H9 (cell line): Measurements from ENCODE around the gene PER2. TPM values are rescaled to one million over a fixed set of nuclear protein-coding genes. Genes with fewer than 3 reads are reported as not detected.

Experiments
- DNase-seq: peaks from one replicate; pipeline ENCODE4 v3.0.0-alpha.2; 2017
- H2AFZ ChIP-seq: one replicate; pipeline ENCODE4 v1.6.1; 2013; ENCODE audit warnings: mild to moderate bottlenecking, low read length, control low read depth, moderate library complexity
- H2AK5ac ChIP-seq: 2 replicates; pipeline ENCODE4 v1.6.1; 2013; ENCODE audit warnings: low read length, control low read depth, mixed read lengths; ENCODE audit not compliant: insufficient read length
- H2BK120ac ChIP-seq: one replicate; pipeline ENCODE4 v1.6.1; 2013; ENCODE audit warnings: low read depth, mild to moderate bottlenecking, low read length, control low read depth, inconsistent platforms; ENCODE audit not compliant: poor library complexity, severe bottlenecking
- H2BK12ac ChIP-seq: 2 replicates; pipeline ENCODE4 v1.6.1; 2013; ENCODE audit warnings: low read length, control low read depth, mixed read lengths, low read depth; ENCODE audit not compliant: insufficient read length
- H2BK15ac ChIP-seq: 2 replicates; pipeline ENCODE4 v1.6.1; 2013; ENCODE audit warnings: low read depth, low read length, control low read depth
- H2BK20ac ChIP-seq: one replicate; pipeline ENCODE4 v1.6.1; 2013; ENCODE audit warnings: low read depth, mild to moderate bottlenecking, low read length, control low read depth, inconsistent platforms; ENCODE audit not compliant: poor library complexity, severe bottlenecking
- H2BK5ac ChIP-seq: 2 replicates; pipeline ENCODE4 v1.6.1; 2013; ENCODE audit warnings: low read length, control low read depth, mixed read lengths; ENCODE audit not compliant: insufficient read length
- H3K14ac ChIP-seq: 2 replicates; pipeline ENCODE4 v1.6.1; 2013; ENCODE audit warnings: low read length, control low read depth; ENCODE audit not compliant: insufficient read depth
- H3K18ac ChIP-seq: 2 replicates; pipeline ENCODE4 v1.6.1; 2013; ENCODE audit warnings: low read depth, mild to moderate bottlenecking, mixed read lengths, low read length, control low read depth; ENCODE audit not compliant: insufficient read length
- H3K23ac ChIP-seq: 2 replicates; pipeline ENCODE4 v1.6.1; 2013; ENCODE audit warnings: low read length, control low read depth, mixed read lengths, low read depth; ENCODE audit not compliant: insufficient read length
- H3K23me2 ChIP-seq: 2 replicates; pipeline ENCODE4 v1.6.1; 2013; ENCODE audit warnings: low read depth, mild to moderate bottlenecking, mixed read lengths, low read length, control low read depth; ENCODE audit not compliant: insufficient read length, poor library complexity, severe bottlenecking
- H3K27ac ChIP-seq: 2 replicates; pipeline ENCODE4 v1.5.1; 2013; ENCODE audit warnings: low read length, control low read depth, mixed read lengths, low read depth; ENCODE audit not compliant: insufficient read length
- H3K27me3 ChIP-seq: 2 replicates; pipeline ENCODE4 v1.6.1; 2013; ENCODE audit warnings: low read length, control low read depth, inconsistent platforms; ENCODE audit not compliant: insufficient read depth
- H3K4ac ChIP-seq: 2 replicates; pipeline ENCODE4 v1.6.1; 2013; ENCODE audit warnings: low read depth, mild to moderate bottlenecking, control low read depth, inconsistent platforms, low read length, moderate library complexity
- H3K4me1 ChIP-seq: 2 replicates; pipeline ENCODE4 v1.6.1; 2013; ENCODE audit warnings: low read length, control low read depth, inconsistent platforms; ENCODE audit not compliant: insufficient read depth
- H3K4me2 ChIP-seq: 2 replicates; pipeline ENCODE4 v1.6.1; 2013; ENCODE audit warnings: low read length, control low read depth, mixed read lengths; ENCODE audit not compliant: insufficient read length, insufficient read depth
- H3K56ac ChIP-seq: 2 replicates; pipeline ENCODE4 v1.6.1; 2013; ENCODE audit warnings: low read depth, mild to moderate bottlenecking, mixed read lengths, low read length, control low read depth; ENCODE audit not compliant: insufficient read length
- H3K79me1 ChIP-seq: 2 replicates; pipeline ENCODE4 v1.6.1; 2013; ENCODE audit warnings: low read depth, mild to moderate bottlenecking, moderate library complexity, low read length, control low read depth, inconsistent platforms; ENCODE audit not compliant: insufficient read depth, poor library complexity, severe bottlenecking
- H3K79me2 ChIP-seq: 2 replicates; pipeline ENCODE4 v1.6.1; 2013; ENCODE audit warnings: low read length, control low read depth, inconsistent platforms; ENCODE audit not compliant: insufficient read depth
- H3K9ac ChIP-seq: 2 replicates; pipeline ENCODE4 v1.6.1; 2013; ENCODE audit warnings: low read length, control low read depth, mixed read lengths; ENCODE audit not compliant: insufficient read length; ENCODE audit errors: extremely low read depth
- H3K9me3 ChIP-seq: one replicate; pipeline ENCODE4 v1.6.1; 2013; ENCODE audit warnings: low read depth, low read length, inconsistent platforms; ENCODE audit not compliant: control insufficient read depth
- H3T11ph ChIP-seq: one replicate; pipeline ENCODE4 v1.6.1; 2013; ENCODE audit warnings: mild to moderate bottlenecking, low read length, control low read depth, inconsistent platforms
- H4K20me1 ChIP-seq: one replicate; pipeline ENCODE4 v1.6.1; 2013; ENCODE audit not compliant: control insufficient read depth, insufficient read length, insufficient read depth
- H4K5ac ChIP-seq: 2 replicates; pipeline ENCODE4 v1.6.1; 2013; ENCODE audit warnings: low read depth, mild to moderate bottlenecking, mixed read lengths, low read length, control low read depth; ENCODE audit not compliant: insufficient read length
- H4K8ac ChIP-seq: replicated peaks from 2 replicates; pipeline ENCODE4 v1.6.1; 2013; ENCODE audit warnings: low read length, control low read depth, mixed read lengths, low read depth; ENCODE audit not compliant: insufficient read length
- H4K91ac ChIP-seq: 2 replicates; pipeline ENCODE4 v1.6.1; 2013; ENCODE audit warnings: low read depth, mild to moderate bottlenecking, moderate library complexity, mixed read lengths, low read length, control low read depth; ENCODE audit not compliant: insufficient read length
- H3K27ac Mint-ChIP-seq, 3 experiments: 2 replicates in 2 of 3; 3 replicates in 1 of 3; pipeline ENCODE4 v1.8.0; 2020 to 2021; ENCODE audit warnings: mixed read lengths in 3 of 3, mild to moderate bottlenecking in 1 of 3, moderate library complexity in 1 of 3
- H3K27me3 Mint-ChIP-seq: 2 replicates; pipeline ENCODE4 v1.8.0; 2021; ENCODE audit warnings: low read depth, mild to moderate bottlenecking, moderate library complexity, mixed read lengths
- H3K36me3 Mint-ChIP-seq, 3 experiments: 2 replicates in 2 of 3; 3 replicates in 1 of 3; pipeline ENCODE4 v1.8.0; 2020 to 2021; ENCODE audit warnings: low read depth in 3 of 3, mixed read lengths in 3 of 3; ENCODE audit not compliant: insufficient read depth in 1 of 3
- H3K4me1 Mint-ChIP-seq, 2 experiments: 2 replicates each; pipeline ENCODE4 v1.8.0; 2020; ENCODE audit warnings: mixed read lengths in 2 of 2
- H3K4me3 Mint-ChIP-seq, 2 experiments: 2 replicates in 1 of 2; 3 replicates in 1 of 2; pipeline ENCODE4 v1.8.0; 2020 to 2021; ENCODE audit warnings: mild to moderate bottlenecking in 2 of 2, mixed read lengths in 2 of 2, moderate library complexity in 1 of 2
- H3K9me3 Mint-ChIP-seq, 2 experiments: 2 replicates in 1 of 2; 3 replicates in 1 of 2; pipeline ENCODE4 v1.8.0; 2020; ENCODE audit warnings: mild to moderate bottlenecking in 2 of 2, mixed read lengths in 2 of 2, moderate library complexity in 1 of 2
- whole genome bisulfite sequencing: extraction: QIAGEN DNeasy Blood & Tissue Kit; methylation state at CpG from one replicate; pipeline ENCODE4 v1.1.7; 2013; ENCODE audit warnings: missing lambda C conversion rate, low lambda C conversion rate, mixed read lengths; ENCODE audit not compliant: insufficient read length; ENCODE audit errors: extremely low coverage; 5-methylcytosine and 5-hydroxymethylcytosine counted together
- total RNA-seq: library from RNA; stranded (reverse); gene quantifications from 2 replicates; pipeline ENCODE4 v1.2.1, GENCODE V29; 2021
- TF ChIP-seq, protein P1 (sequence below): fragments of 200-600 bp; sonication (generic); conservative IDR thresholded peaks from 3 replicates; pipeline ENCODE4 v1.8.0; 2021; ENCODE audit warnings: antibody characterized with exemption, mild to moderate bottlenecking

PER2 gene
- total RNA-seq, 1 experiment from 2014 or later: 12.9 TPM

DNA sequence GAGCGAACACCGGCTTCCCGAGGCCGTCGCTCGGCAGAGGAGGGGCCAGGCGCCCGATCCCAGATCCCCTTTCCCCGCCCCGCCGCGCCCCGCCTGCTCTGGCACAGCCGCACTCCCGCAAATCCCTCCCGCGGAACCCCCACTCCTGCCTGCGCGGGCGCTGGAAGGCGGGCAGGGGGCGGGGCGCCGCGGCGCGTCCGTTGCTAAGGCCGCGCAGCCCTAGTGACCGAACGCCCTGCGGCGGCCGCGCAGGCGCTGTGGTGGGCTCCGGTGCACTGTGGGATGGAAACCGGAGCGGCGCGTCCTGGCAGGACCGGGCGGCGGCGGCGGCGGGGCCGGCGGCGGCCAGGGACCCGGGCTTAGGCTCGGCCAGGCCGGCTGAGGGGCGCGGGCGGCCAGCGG lies 31.8 kb upstream of the PER2 start, which contains the start of gene TRAF3IP1:
TRAF3IP1 (plus strand) TSS at position 273 of the 402 bp plus-strand sequence. CDS start 145 bp downstream, outside the sequence.
- Mint-ChIP-seq H3K4me3 (peak within 1 kb of the TSS; percentile 78 to 88), H3K9me3 (peaks cover 0 to 4% of the 10 kb centered on the region in 2 experiments; a peak in 3 of 5 replicates), H3K27me3 (peaks cover 27% of the 10 kb centered on the region), H3K36me3 (peaks cover 1 to 5% (median 5%) of the 10 kb centered on the region in 3 experiments; a peak in 3 of 7 replicates), H3K27ac (no peak within 1 kb of the TSS), H3K4me1 (peaks cover 15 to 18% of the 10 kb centered on the region in 2 experiments)
- Histone ChIP-seq H3K79me1 (no peaks in the 10 kb centered on the region), H2BK12ac (no peak within 1 kb of the TSS), H3K23ac (no peak within 1 kb of the TSS), H3K9me3 (no peaks in the 10 kb centered on the region), H4K5ac (no peak within 1 kb of the TSS), H2AK5ac (no peak within 1 kb of the TSS), H3K14ac (no peak within 1 kb of the TSS), H2AFZ (no peak within 1 kb of the TSS), H2BK15ac (no peak within 1 kb of the TSS), H3K9ac (peak within 1 kb of the TSS; percentile 58), H2BK5ac (no peak within 1 kb of the TSS), H3K4ac (no peak within 1 kb of the TSS), H3K4me1 (peaks cover 3% of the 10 kb centered on the region; the same call in 1 of the 2 replicates), H4K91ac (no peak within 1 kb of the TSS), H3K4me2 (peak within 1 kb of the TSS; percentile 88), H4K20me1 (no peaks in the 10 kb centered on the region), H2BK20ac (no peak within 1 kb of the TSS), H3K79me2 (peaks cover 1% of the 10 kb centered on the region; the same call in 1 of the 2 replicates), H2BK120ac (no peak within 1 kb of the TSS), H3K23me2 (peaks cover 7% of the 10 kb centered on the region), H3T11ph (no peak within 1 kb of the TSS), H4K8ac (no peak within 1 kb of the TSS), H3K27me3 (no peaks in the 10 kb centered on the region), H3K27ac (no peak within 1 kb of the TSS), H3K18ac (no peak within 1 kb of the TSS), H3K56ac (no peak within 1 kb of the TSS)
- peak; percentile 95 for DNase-seq
- WGBS: no CpG with 5 or more reads among the region's 58 CpGs
- TF ChIP-seq, protein P1, sequence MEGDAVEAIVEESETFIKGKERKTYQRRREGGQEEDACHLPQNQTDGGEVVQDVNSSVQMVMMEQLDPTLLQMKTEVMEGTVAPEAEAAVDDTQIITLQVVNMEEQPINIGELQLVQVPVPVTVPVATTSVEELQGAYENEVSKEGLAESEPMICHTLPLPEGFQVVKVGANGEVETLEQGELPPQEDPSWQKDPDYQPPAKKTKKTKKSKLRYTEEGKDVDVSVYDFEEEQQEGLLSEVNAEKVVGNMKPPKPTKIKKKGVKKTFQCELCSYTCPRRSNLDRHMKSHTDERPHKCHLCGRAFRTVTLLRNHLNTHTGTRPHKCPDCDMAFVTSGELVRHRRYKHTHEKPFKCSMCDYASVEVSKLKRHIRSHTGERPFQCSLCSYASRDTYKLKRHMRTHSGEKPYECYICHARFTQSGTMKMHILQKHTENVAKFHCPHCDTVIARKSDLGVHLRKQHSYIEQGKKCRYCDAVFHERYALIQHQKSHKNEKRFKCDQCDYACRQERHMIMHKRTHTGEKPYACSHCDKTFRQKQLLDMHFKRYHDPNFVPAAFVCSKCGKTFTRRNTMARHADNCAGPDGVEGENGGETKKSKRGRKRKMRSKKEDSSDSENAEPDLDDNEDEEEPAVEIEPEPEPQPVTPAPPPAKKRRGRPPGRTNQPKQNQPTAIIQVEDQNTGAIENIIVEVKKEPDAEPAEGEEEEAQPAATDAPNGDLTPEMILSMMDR: no peak
